HepG2 (cell line): Measurements from ENCODE around the gene CHST11. TPM values are rescaled to one million over a fixed set of nuclear protein-coding genes. Genes with fewer than 3 reads are reported as not detected.

Source experiments
- ATAC-seq: fragments of 200-7000 bp; cut with Tn5 transposase; 3 replicates; pipeline ENCODE4 v1.9.1; 2020; ENCODE audit warnings: mild to moderate bottlenecking, moderate library complexity
- BruUV-seq: library from RNA; stranded (reverse); fragments of 400-500 nt; replicated peaks from 2 replicates; lab custom pipeline; 2021; lab: Mats Ljungman, UMichigan
- CTCF ChIA-PET: fragments of 300-600 bp; formaldehyde crosslinking; extraction: SDS; loops from one replicate; lab custom pipeline; 2021; ENCODE audit warnings: low total read pairs, inconsistent platforms, low intra/inter-chr PET ratio; lab: Yijun Ruan, JAX
- POLR2A ChIA-PET: fragments of 350-600 bp; sonication (Branson Sonifier 250); formaldehyde crosslinking; loops from one replicate; lab custom pipeline; 2020; ENCODE audit warnings: antibody characterized with exemption, inconsistent platforms; lab: Yijun Ruan, JAX
- DNase-seq: peaks from one replicate; pipeline ENCODE4 v3.0.0-alpha.2; 2015; ENCODE audit warnings: low spot score
- FAIRE-seq: peaks from 3 replicates; lab custom pipeline; 2011; peaks lifted over from hg19 to GRCh38; lab: Jason Lieb, UNC
- H2AFZ ChIP-seq: one replicate; pipeline ENCODE4 v1.6.1; 2011; ENCODE audit warnings: low read length, inconsistent platforms
- H3K27ac ChIP-seq: fragments of 300-600 bp; 3 replicates; pipeline ENCODE4 v1.8.0; 2011; ENCODE audit warnings: mixed run types, mild to moderate bottlenecking, mixed read lengths, low read length, inconsistent platforms; ENCODE audit not compliant: insufficient read depth; ENCODE audit errors: extremely low read length
- H3K27me3 ChIP-seq, 2 experiments: fragments of 200-600 bp in 1 of 2; 2 replicates in 1 of 2; 3 replicates in 1 of 2; pipeline versions ENCODE4 v1.6.0 to v1.8.0; 2011; ENCODE audit warnings: low read length in 2 of 2, mild to moderate bottlenecking in 2 of 2, moderate library complexity in 2 of 2, inconsistent platforms in 1 of 2; ENCODE audit not compliant: insufficient read depth in 2 of 2, control insufficient read depth in 1 of 2
- H3K36me3 ChIP-seq, 2 experiments: fragments of 200-600 bp in 1 of 2; replicated peaks in 1 of 2; 2 replicates in 1 of 2; 3 replicates in 1 of 2; pipeline versions ENCODE4 v1.5.1 to v1.8.0; 2011; ENCODE audit warnings: low read length in 2 of 2, inconsistent platforms in 1 of 2; ENCODE audit not compliant: insufficient read depth in 2 of 2, control insufficient read depth in 1 of 2
- H3K4me1 ChIP-seq: 2 replicates; pipeline ENCODE4 v1.5.1; 2012; ENCODE audit warnings: low read length, inconsistent platforms; ENCODE audit not compliant: insufficient read depth
- H3K4me2 ChIP-seq: 2 replicates; pipeline ENCODE4 v1.6.0; 2011; ENCODE audit warnings: low read depth, low read length, inconsistent platforms
- H3K4me3 ChIP-seq, 3 experiments: fragments of 200-600 bp in 1 of 3; sonication (generic), shearing (Covaris generic) in 1 of 3; replicated peaks in 1 of 3; 2 replicates each; pipeline ENCODE4 v1.5.1; 2011 to 2016; ENCODE audit warnings: low read length in 3 of 3, inconsistent platforms in 2 of 3, low read depth in 2 of 3, mild to moderate bottlenecking in 2 of 3, control low read depth in 1 of 3, mixed read lengths in 1 of 3; ENCODE audit not compliant: insufficient read depth in 1 of 3
- H3K79me2 ChIP-seq: one replicate; pipeline ENCODE4 v1.6.1; 2011; ENCODE audit warnings: low read length, inconsistent platforms; ENCODE audit not compliant: insufficient read depth
- H3K9ac ChIP-seq: 2 replicates; pipeline ENCODE4 v1.6.0; 2011; ENCODE audit warnings: mild to moderate bottlenecking, low read depth, low read length, inconsistent platforms; ENCODE audit not compliant: insufficient read depth
- H3K9me3 ChIP-seq: 2 replicates; pipeline ENCODE4 v1.5.1; 2012; ENCODE audit warnings: mild to moderate bottlenecking, low read length
- H4K20me1 ChIP-seq: 2 replicates; pipeline ENCODE4 v1.6.0; 2011; ENCODE audit warnings: inconsistent platforms, mild to moderate bottlenecking, low read length, moderate library complexity; ENCODE audit not compliant: insufficient read depth
- CHD2 ChIP-seq: IDR thresholded peaks from 2 replicates; pipeline ENCODE4 v1.6.1; 2011; ENCODE audit warnings: low read depth, low read length, improper control_type of control experiment
- HDAC2 ChIP-seq: sonication (generic); formaldehyde crosslinking; IDR thresholded peaks from 2 replicates; pipeline ENCODE4 v1.4.0; 2020; ENCODE audit warnings: missing genetic modification reagents
- HES4 ChIP-seq: sonication (generic); formaldehyde crosslinking; IDR thresholded peaks from 2 replicates; pipeline ENCODE4 v1.9.0; 2021; ENCODE audit warnings: mild to moderate bottlenecking, missing genetic modification reagents, borderline replicate concordance
- HIVEP1 ChIP-seq: sonication (generic); formaldehyde crosslinking; IDR thresholded peaks from 2 replicates; pipeline ENCODE4 v1.4.0; 2020; ENCODE audit warnings: mild to moderate bottlenecking, missing genetic modification reagents
- HNF4A ChIP-seq: sonication (generic); formaldehyde crosslinking; IDR thresholded peaks from 2 replicates; pipeline ENCODE4 v1.4.0; 2020; ENCODE audit warnings: missing genetic modification reagents
- JUND ChIP-seq: sonication (generic); formaldehyde crosslinking; IDR thresholded peaks from 2 replicates; pipeline ENCODE4 v1.8.0; 2022; ENCODE audit warnings: mild to moderate bottlenecking, missing genetic modification reagents
- MAF1 ChIP-seq: sonication (generic); formaldehyde crosslinking; IDR thresholded peaks from 2 replicates; pipeline ENCODE4 v1.5.0; 2020; ENCODE audit warnings: missing genetic modification reagents, borderline replicate concordance
- NFE2L1 ChIP-seq: sonication (generic); formaldehyde crosslinking; IDR thresholded peaks from 2 replicates; pipeline ENCODE4 v1.4.0; 2020; ENCODE audit warnings: missing genetic modification reagents, mild to moderate bottlenecking, borderline replicate concordance
- NFYB ChIP-seq: sonication (generic); formaldehyde crosslinking; IDR thresholded peaks from 2 replicates; pipeline ENCODE4 v1.4.0; 2020; ENCODE audit warnings: missing genetic modification reagents
- ZNF160 ChIP-seq: sonication (generic); formaldehyde crosslinking; IDR thresholded peaks from 2 replicates; pipeline ENCODE4 v1.8.0; 2022; ENCODE audit warnings: mild to moderate bottlenecking, inconsistent platforms, missing genetic modification reagents
- ZNF253 ChIP-seq: sonication (generic); formaldehyde crosslinking; IDR thresholded peaks from 2 replicates; pipeline ENCODE4 v1.8.0; 2022; ENCODE audit warnings: mild to moderate bottlenecking, missing genetic modification reagents, borderline replicate concordance
- ZNF3 ChIP-seq: IDR thresholded peaks from 2 replicates; pipeline ENCODE4 v1.7.0; 2017; ENCODE audit warnings: inconsistent platforms
- ZNF34 ChIP-seq: sonication (generic); formaldehyde crosslinking; IDR thresholded peaks from 2 replicates; pipeline ENCODE4 v1.4.0; 2020; ENCODE audit warnings: mild to moderate bottlenecking, missing genetic modification reagents, borderline replicate concordance
- WGBS: methylation state at CpG from one replicate; pipeline ENCODE4 v1.1.6; 2017; ENCODE audit warnings: low lambda C conversion rate; 5-methylcytosine and 5-hydroxymethylcytosine counted together
- in situ Hi-C: cut with HindIII; loops from 2 replicates; pipeline ENCODE4 v1.10.0; 2017; ENCODE audit warnings: low pct_unique_long_range_greater_than_20kb; ENCODE audit not compliant: extremely low pct_ligation_motif_present
- intact Hi-C: fragments of 100-400 bp; cut with micrococcal nuclease; formaldehyde crosslinking; loops from one replicate; pipeline ENCODE4 v1.10.0; 2022; ENCODE audit not compliant: unreplicated experiment
- polyA plus RNA-seq, 8 experiments: library from polyadenylated mRNA; depleted of rRNA in 3 of 8; stranded (reverse) in 7 of 8; unstranded in 1 of 8; fragments of >200 nt; fragmentation: Illumina TruSeq in 4 of 8; extraction: Trizol in 4 of 8; gene quantifications; 2 replicates each; pipeline versions ENCODE4 v1.2.1 to v1.2.3, GENCODE V29; 2011 to 2016; ENCODE audit warnings: low read depth in 4 of 8, missing spikeins in 1 of 8, mixed read lengths in 1 of 8; ENCODE audit not compliant: insufficient read depth in 1 of 8
- total RNA-seq, 5 experiments: library from RNA; depleted of rRNA; stranded (reverse); fragments of >200 nt; fragmentation: Illumina TruSeq; extraction: Trizol; gene quantifications; 2 replicates each; pipeline ENCODE4 v1.2.3, GENCODE V29; 2016; ENCODE audit warnings: low read depth in 1 of 5
- TF ChIP-seq, protein P1 (sequence below): sonication (generic); formaldehyde crosslinking; IDR thresholded peaks from 2 replicates; pipeline ENCODE4 v1.5.0; 2020; ENCODE audit warnings: missing genetic modification reagents

Gene CHST11
- total and polyA plus RNA-seq, 2 of the 13 experiments (the other 11 are each of a cell fraction or from before 2014, with no cell fraction given), result 0.15 TPM; not detected in 1

DNA sequence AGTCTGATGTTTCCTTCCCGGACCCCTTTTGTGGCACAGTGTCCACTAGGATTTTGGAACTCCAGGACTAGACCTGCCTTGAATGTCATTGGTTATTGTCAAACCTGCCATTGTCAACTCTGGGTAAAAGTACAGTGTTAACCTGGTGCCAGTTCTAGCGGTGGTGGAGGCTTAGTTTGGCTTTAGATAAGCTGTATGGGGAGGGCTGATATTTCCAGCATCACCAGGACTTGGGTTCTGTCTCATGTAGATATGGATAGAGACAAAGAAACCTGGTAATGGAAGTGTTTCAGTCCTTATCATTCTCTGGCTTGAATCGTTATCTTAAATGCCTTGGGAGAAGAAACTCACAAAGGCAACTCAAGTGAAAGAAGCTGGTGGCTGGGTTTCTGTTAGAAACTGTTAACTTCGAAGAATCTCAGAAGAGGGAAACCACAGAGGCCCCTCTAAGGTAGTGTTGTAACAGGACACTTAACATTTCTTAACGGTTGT lies 10.6 kb downstream of the CHST11 start:
- Histone ChIP-seq H3K27me3 (no peaks in the 10 kb centered on the region; a peak in 1 of 5 replicates), H3K36me3 (no peaks in the 10 kb centered on the region), H2AFZ (no peak overlapping the region), H3K4me3 (no peak overlapping the region), H3K9me3 (no peaks in the 10 kb centered on the region), H3K9ac (no peak overlapping the region), H3K27ac (no peak overlapping the region), H4K20me1 (no peaks in the 10 kb centered on the region), H3K4me2 (no peak overlapping the region), H3K79me2 (no peaks in the 10 kb centered on the region), H3K4me1 (no peaks in the 10 kb centered on the region)
- ChIA-PET CTCF (no interaction called here), POLR2A (no interaction called here)
- in situ Hi-C loops (no loop called here), intact Hi-C loops (no loop called here)
- no TSS peak for BruUV-seq
- TF ChIP-seq HNF4A (CRISPR knock-in tag), result no peak
- TF ChIP-seq NFE2L1 (CRISPR knock-in tag), result no peak
- no peak for TF ChIP-seq ZNF253 (CRISPR knock-in tag)
- TF ChIP-seq HDAC2 (CRISPR knock-in tag), result no peak
- TF ChIP-seq JUND (CRISPR knock-in tag), result no peak
- TF ChIP-seq HES4, result no peak
- no peak for TF ChIP-seq MAF1 (CRISPR knock-in tag)
- TF ChIP-seq CHD2, result no peak
- no peak for TF ChIP-seq ZNF160 (CRISPR knock-in tag)
- TF ChIP-seq ZNF34 (CRISPR knock-in tag), result no peak
- no peak for TF ChIP-seq NFYB
- TF ChIP-seq, protein P1, sequence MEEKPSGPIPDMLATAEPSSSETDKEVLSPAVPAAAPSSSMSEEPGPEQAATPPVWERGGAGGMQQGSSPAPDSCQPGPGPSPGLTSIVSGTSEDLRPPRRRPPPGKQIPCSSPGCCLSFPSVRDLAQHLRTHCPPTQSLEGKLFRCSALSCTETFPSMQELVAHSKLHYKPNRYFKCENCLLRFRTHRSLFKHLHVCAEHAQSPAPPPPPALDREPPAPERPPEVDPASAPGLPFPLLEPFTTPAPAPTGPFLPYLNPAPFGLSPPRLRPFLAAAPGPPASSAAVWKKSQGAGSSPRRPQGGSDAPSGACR (CRISPR knock-in tag), result no peak
- TF ChIP-seq HIVEP1 (CRISPR knock-in tag), result no peak
- no peak for TF ChIP-seq ZNF3 (CRISPR knock-in tag)
- WGBS, result 4% methylated on average over 5 of the region's 5 CpGs
- no peak for FAIRE-seq
- ATAC-seq, result no peak
- DNase-seq, result no peak
